PC-9 (cell line): ENCODE measurements around the gene INAFM2. TPM values are rescaled to one million over a fixed set of nuclear protein-coding genes. Genes with fewer than 3 reads are reported as not detected.

Source experiments
- BruUV-seq: library from RNA; stranded (reverse); fragments of 400-500 nt; replicated peaks from 2 replicates; lab custom pipeline; 2021; lab: Mats Ljungman, UMichigan
- CTCF ChIA-PET: fragments of 300-600 bp; sonication (Branson Sonifier 250); formaldehyde crosslinking; loops from one replicate; lab custom pipeline; 2022; ENCODE audit warnings: antibody characterized with exemption; lab: Charles Lee
- POLR2A ChIA-PET: fragments of 300-600 bp; sonication (Branson Sonifier 250); formaldehyde crosslinking; loops from one replicate; lab custom pipeline; 2022; ENCODE audit warnings: antibody characterized with exemption; ENCODE audit not compliant: unreplicated experiment; lab: Charles Lee
- DNase-seq, 2 experiments: peaks; one replicate each; pipeline versions ENCODE4 v3.0.0 to v3.0.0-alpha.2; 2015 to 2022; ENCODE audit warnings: mixed read lengths in 1 of 2
- H2AFZ ChIP-seq: fragments of 200-600 bp; sonication (generic); 2 replicates; pipeline ENCODE4 v1.8.1; 2017; ENCODE audit warnings: antibody characterized with exemption
- H3F3A ChIP-seq: fragments of 200-600 bp; sonication (generic); 2 replicates; pipeline ENCODE4 v1.8.1; 2017; ENCODE audit warnings: antibody characterized with exemption, mild to moderate bottlenecking, low read depth; ENCODE audit not compliant: insufficient read depth
- H3K27ac ChIP-seq: fragments of 200-600 bp; sonication (generic); 2 replicates; pipeline ENCODE4 v1.6.1; 2016; ENCODE audit warnings: mixed run types
- H3K27me3 ChIP-seq: fragments of 200-600 bp; sonication (generic); 2 replicates; pipeline ENCODE4 v1.6.1; 2016; ENCODE audit warnings: low read depth, mixed run types; ENCODE audit not compliant: insufficient read depth
- H3K36me3 ChIP-seq: fragments of 200-600 bp; sonication (generic); 2 replicates; pipeline ENCODE4 v1.6.1; 2016; ENCODE audit warnings: low read depth, mixed run types
- H3K4me1 ChIP-seq: fragments of 200-600 bp; sonication (generic); replicated peaks from 2 replicates; pipeline ENCODE4 v1.6.1; 2016; ENCODE audit warnings: mixed run types; ENCODE audit not compliant: insufficient read depth
- H3K4me2 ChIP-seq: fragments of 200-600 bp; sonication (generic); 2 replicates; pipeline ENCODE4 v1.6.1; 2017; ENCODE audit warnings: mixed run types
- H3K4me3 ChIP-seq: fragments of 200-600 bp; sonication (generic); 2 replicates; pipeline ENCODE4 v1.6.1; 2016; ENCODE audit warnings: mixed run types
- H3K79me2 ChIP-seq: fragments of 200-600 bp; sonication (generic); 2 replicates; pipeline ENCODE4 v1.6.1; 2017; ENCODE audit warnings: low read depth, mixed run types
- H3K9me2 ChIP-seq: fragments of 200-600 bp; sonication (generic); 2 replicates; pipeline ENCODE4 v1.8.1; 2017; ENCODE audit warnings: mild to moderate bottlenecking; ENCODE audit not compliant: insufficient read depth
- H3K9me3 ChIP-seq: fragments of 200-600 bp; sonication (generic); 2 replicates; pipeline ENCODE4 v1.8.1; 2016; ENCODE audit warnings: low read depth; ENCODE audit not compliant: insufficient read depth
- H4K20me1 ChIP-seq: fragments of 200-600 bp; sonication (generic); 2 replicates; pipeline ENCODE4 v1.8.1; 2017; ENCODE audit not compliant: insufficient read depth
- EZH2 ChIP-seq: fragments of 200-600 bp; sonication (generic); IDR thresholded peaks from 2 replicates; pipeline ENCODE4 v1.8.0; 2017; ENCODE audit warnings: antibody characterized with exemption, low read depth
- intact Hi-C: fragments of 100-400 bp; cut with micrococcal nuclease; formaldehyde crosslinking; loops from one replicate; pipeline ENCODE4 v1.10.0; 2022; ENCODE audit not compliant: unreplicated experiment
- total RNA-seq: library from RNA; stranded (reverse); gene quantifications from 2 replicates; pipeline ENCODE4 v1.2.3, GENCODE V29; 2021
- TF ChIP-seq, protein P1 (sequence below): fragments of 200-600 bp; sonication (generic); conservative IDR thresholded peaks from 2 replicates; pipeline ENCODE4 v1.6.1; 2017; ENCODE audit warnings: mixed run types, antibody characterized with exemption, mild to moderate bottlenecking, moderate library complexity

INAFM2 gene
- total RNA-seq, 1 experiment from 2014 or later = 2.4 TPM

DNA sequence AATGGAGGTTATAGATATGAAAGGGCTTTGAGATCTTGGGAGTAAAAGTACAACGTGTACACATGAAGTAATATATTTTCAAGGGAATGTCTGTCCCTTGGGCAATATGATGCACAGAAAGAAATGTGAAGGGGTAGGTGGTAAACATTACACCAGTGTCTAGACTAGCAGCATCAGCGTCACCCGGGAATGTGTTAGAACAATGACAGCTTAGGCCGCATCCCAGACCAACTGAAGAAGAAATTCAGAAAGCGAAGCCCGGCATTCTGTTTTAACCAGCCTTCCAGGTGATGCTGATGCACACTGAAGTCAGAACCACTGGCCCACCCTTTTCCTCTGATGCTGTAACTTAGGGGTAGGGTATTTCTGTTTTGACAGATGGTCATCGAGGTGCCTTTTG, 6.3 kb downstream of the INAFM2 start:
- no peaks in the 10 kb centered on the region for H3K9me2 ChIP-seq
- no peak overlapping the region for H3K4me3 ChIP-seq
- POLR2A ChIA-PET = interaction anchor here (0.5 kb wide), 1 partner anchor 27 kb away, joined by 4 read pairs; no protein-coding TSS in a partner anchor
- intact Hi-C loops = no loop called here
- no TSS peak for BruUV-seq
- CTCF ChIA-PET = no interaction called here
- 0 out of 2 replicates have a peak, but pooled peaks cover 2% of the 10 kb centered on the region for H3K79me2 ChIP-seq
- H3K27me3 ChIP-seq = no peaks in the 10 kb centered on the region
- peaks cover 8% of the 10 kb centered on the region for H3K4me1 ChIP-seq
- H3K9me3 ChIP-seq = no peaks in the 10 kb centered on the region
- TF ChIP-seq, protein P1, sequence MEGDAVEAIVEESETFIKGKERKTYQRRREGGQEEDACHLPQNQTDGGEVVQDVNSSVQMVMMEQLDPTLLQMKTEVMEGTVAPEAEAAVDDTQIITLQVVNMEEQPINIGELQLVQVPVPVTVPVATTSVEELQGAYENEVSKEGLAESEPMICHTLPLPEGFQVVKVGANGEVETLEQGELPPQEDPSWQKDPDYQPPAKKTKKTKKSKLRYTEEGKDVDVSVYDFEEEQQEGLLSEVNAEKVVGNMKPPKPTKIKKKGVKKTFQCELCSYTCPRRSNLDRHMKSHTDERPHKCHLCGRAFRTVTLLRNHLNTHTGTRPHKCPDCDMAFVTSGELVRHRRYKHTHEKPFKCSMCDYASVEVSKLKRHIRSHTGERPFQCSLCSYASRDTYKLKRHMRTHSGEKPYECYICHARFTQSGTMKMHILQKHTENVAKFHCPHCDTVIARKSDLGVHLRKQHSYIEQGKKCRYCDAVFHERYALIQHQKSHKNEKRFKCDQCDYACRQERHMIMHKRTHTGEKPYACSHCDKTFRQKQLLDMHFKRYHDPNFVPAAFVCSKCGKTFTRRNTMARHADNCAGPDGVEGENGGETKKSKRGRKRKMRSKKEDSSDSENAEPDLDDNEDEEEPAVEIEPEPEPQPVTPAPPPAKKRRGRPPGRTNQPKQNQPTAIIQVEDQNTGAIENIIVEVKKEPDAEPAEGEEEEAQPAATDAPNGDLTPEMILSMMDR = no peak
- TF ChIP-seq EZH2 = no peak
- H3K4me2 ChIP-seq = no peak overlapping the region
- H3F3A ChIP-seq = peaks cover 63% of the 10 kb centered on the region
- DNase-seq = no peak
- 0 out of 2 replicates have a peak, but pooled peaks cover 3% of the 10 kb centered on the region for H4K20me1 ChIP-seq
- H2AFZ ChIP-seq = no peak overlapping the region
- no peaks in the 10 kb centered on the region for H3K36me3 ChIP-seq
- no peak overlapping the region for H3K27ac ChIP-seq

DNA sequence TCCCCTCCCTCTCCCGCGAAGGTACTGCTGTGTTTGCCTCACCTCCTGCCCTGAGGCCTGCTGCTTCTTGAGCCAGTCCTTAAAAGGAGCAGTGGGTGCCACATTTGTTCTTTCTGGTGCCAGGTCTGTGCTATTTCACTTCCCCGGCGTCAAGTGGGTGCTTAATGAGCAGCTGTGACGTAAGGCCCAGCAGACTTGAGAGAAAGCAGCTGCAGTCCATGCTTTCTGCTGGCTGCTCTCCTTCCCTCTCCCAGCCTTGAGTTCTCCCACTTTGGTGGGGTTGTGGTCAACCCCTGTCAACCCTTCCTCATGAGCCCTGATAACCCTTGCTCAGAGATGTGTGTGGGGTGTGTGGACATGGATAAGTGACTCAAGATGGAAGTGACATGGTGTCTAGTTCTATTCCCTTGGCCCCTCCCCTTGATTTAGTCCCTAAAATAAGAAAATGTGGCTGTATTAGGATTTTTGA, 6.9 kb downstream of the INAFM2 start:
- BruUV-seq = no TSS peak
- DNase-seq = no peak

DNA sequence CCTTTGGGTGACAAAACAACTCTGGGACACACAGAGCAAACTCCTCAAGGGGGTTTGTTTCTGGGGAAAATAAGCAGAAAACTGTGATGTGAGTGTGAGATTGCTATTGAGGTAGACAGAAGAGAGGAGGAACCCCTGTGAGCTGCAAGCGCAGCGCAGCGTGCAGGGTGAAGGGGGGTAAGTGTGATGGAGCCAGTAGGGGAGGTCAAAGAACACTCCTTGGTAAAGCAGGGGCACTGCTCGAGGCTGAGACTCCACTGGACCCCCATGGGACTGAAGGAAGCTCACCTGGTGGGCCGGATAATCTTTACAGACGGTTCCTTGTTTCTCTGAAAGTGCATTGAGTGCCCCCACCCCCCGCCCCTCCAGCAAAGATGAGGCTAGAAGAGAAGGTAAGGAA, 7.5 kb downstream of the INAFM2 start:
- Histone ChIP-seq H3K9me2 (no peaks in the 10 kb centered on the region), H3K27me3 (no peaks in the 10 kb centered on the region), H2AFZ (no peak overlapping the region), H3K4me1 (peaks cover 9% of the 10 kb centered on the region; the same call in 1 of the 2 replicates), H3K9me3 (no peaks in the 10 kb centered on the region), H3K79me2 (0 out of 2 replicates have a peak, but pooled peaks cover 3% of the 10 kb centered on the region), H3K27ac (no peak overlapping the region), H3K4me2 (no peak overlapping the region), H3F3A (peaks cover 71% of the 10 kb centered on the region), H3K36me3 (no peaks in the 10 kb centered on the region), H4K20me1 (0 out of 2 replicates have a peak, but pooled peaks cover 3% of the 10 kb centered on the region), H3K4me3 (no peak overlapping the region)
- intact Hi-C loops = no loop called here
- CTCF ChIA-PET = interaction anchor here (0.5 to 0.7 kb wide), 2 partner anchors 52 to 66 kb away, joined by 7 to 9 read pairs; no protein-coding TSS in a partner anchor
- POLR2A ChIA-PET = no interaction called here
- no peak for DNase-seq
- no TSS peak for BruUV-seq
- TF ChIP-seq EZH2 = no peak
- TF ChIP-seq, protein P1 = no peak

More for the DNA sequence above, 6.9 kb downstream of the INAFM2 start:
- Histone ChIP-seq H3K27ac (no peak overlapping the region), H3K27me3 (no peaks in the 10 kb centered on the region), H3K36me3 (no peaks in the 10 kb centered on the region), H3K9me2 (no peaks in the 10 kb centered on the region), H2AFZ (no peak overlapping the region), H3K4me1 (peaks cover 5% of the 10 kb centered on the region), H3K4me3 (no peak overlapping the region), H3K79me2 (no peaks in the 10 kb centered on the region), H4K20me1 (0 out of 2 replicates have a peak, but pooled peaks cover 3% of the 10 kb centered on the region), H3K4me2 (no peak overlapping the region), H3K9me3 (no peaks in the 10 kb centered on the region), H3F3A (peaks cover 65% of the 10 kb centered on the region)
- TF ChIP-seq, protein P1 = no peak
- TF ChIP-seq EZH2 = no peak
- intact Hi-C loops = no loop called here
- ChIA-PET CTCF (interaction anchor here (0.5 to 0.7 kb wide), 2 partner anchors 52 to 67 kb away, joined by 7 to 9 read pairs; no protein-coding TSS in a partner anchor), POLR2A (no interaction called here)
